T-helper 2 cell treated with Interferon-gamma antibody and Interleukin-4, amounts not matched to agents 5 μg/mL and 100 μg/mL, for 36 hours (primary cell): Measurements from ENCODE around the gene TSGA10.
A peak's percentile ranks its signal among the peaks of the same experiment; 100 is the strongest.

ENCODE experiments used
- DNase-seq: peaks from one replicate; pipeline ENCODE4 v3.0.0; 2021; ENCODE audit warnings: low spot score
- H3K27ac Mint-ChIP-seq: one replicate; pipeline ENCODE4 v1.8.0; 2021; ENCODE audit warnings: mild to moderate bottlenecking, mixed read lengths
- H3K27me3 Mint-ChIP-seq: one replicate; pipeline ENCODE4 v1.8.0; 2021; ENCODE audit warnings: low read depth, mixed read lengths
- H3K36me3 Mint-ChIP-seq: one replicate; pipeline ENCODE4 v1.8.0; 2021; ENCODE audit warnings: low read depth, mixed read lengths
- H3K4me1 Mint-ChIP-seq: one replicate; pipeline ENCODE4 v1.8.0; 2021; ENCODE audit warnings: low read depth, mixed read lengths
- H3K4me3 Mint-ChIP-seq: one replicate; pipeline ENCODE4 v1.8.0; 2022; ENCODE audit warnings: mild to moderate bottlenecking, moderate library complexity, mixed read lengths
- H3K9me3 Mint-ChIP-seq: one replicate; pipeline ENCODE4 v1.8.0; 2021; ENCODE audit warnings: mixed read lengths

TSGA10 gene

DNA sequence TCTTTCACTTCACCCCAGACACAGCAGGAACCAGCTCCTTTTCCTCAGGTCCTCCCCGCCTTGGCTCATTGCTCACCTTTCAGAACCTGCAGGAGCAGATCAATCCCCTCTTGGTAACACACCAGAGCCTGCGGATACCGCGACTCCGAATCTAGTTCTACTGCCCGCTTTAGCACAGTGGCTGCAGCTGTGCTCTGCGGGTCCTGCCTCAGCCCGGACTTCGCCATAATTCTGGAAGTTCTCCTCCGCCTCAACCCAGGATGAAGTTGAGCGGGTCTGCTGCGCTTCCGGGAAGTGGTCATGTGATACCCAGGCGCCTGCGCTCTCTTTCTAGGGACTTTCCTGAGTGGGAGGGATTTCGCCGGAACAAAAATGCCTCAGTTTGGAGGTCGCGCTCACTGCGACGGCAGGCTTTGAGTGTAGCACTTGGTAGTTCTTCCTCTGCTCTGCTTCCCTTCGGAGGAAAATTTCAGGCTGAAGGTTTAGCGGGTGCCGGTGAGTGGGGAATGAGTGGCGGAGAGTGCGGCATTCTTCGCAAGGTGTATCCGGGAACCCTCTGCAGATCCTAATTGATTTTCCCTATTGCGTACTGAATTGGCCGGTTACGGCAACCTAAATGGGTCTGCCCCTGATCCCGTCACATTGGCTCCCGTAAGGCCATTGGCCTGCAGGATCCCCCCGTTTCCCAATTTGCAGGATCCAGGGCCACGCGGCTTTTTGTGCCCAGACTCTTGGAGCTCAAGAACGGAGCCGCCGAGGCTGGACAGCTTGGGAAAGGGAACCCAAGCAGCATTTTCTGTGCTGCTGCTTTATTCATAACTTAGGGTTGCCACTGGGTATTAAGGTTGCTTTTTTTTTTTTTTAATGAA lies 26.2 kb upstream of the TSGA10 start, which contains the start of the genes MITD1 and MRPL30:
TSS of gene MITD1 (minus strand) at position 304 of the 869 bp plus-strand sequence. CDS start at position 227, 77 bp downstream.
TSS of gene MRPL30 (plus strand) at position 430 of the 869 bp plus-strand sequence. CDS start 5,020 bp downstream, outside the sequence.
- H3K36me3 Mint-ChIP-seq = peaks cover 22% of the 10 kb centered on the region
- no peaks in the 10 kb centered on the region for H3K9me3 Mint-ChIP-seq
- DNase-seq = peak; percentile 91
- no peaks in the 10 kb centered on the region for H3K27me3 Mint-ChIP-seq
- peak within 1 kb of the TSS; percentile 96 for H3K27ac Mint-ChIP-seq
- peaks cover 39% of the 10 kb centered on the region for H3K4me1 Mint-ChIP-seq
- peak within 1 kb of the TSS; percentile 99 for H3K4me3 Mint-ChIP-seq

DNA sequence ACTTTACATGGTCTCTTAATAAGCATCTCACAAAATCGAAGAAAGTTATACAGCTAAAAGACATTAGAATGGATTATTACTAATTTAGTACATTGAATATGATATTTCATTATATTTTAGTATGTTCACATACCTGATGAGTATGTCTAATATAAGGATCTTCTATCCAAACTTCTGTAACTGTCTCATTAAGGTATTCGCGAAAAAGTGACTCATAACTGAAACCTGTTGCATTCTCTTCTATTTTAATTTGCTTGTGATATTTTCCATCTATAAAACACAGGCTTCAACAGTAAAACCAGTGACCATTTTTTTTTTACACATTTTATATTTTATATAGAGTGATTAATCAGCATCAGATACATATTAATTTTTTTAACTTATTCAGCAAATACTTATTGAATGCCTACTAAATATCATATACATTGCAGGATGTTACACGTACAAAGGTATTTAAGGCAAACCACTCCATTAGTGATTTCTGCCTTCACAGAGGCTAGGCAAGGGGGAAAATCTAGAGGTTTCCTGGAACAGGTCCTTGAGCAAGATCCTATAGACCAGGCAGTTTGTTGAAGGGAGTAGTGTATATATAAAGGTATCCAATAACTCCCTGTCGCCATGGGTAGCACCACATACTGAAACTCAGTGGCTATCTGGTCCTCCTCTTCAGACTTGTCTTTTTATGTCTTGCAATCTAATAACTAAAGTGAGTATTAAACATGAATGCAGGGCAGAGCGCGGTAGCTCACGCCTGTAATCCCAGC lies 16.8 kb upstream of the TSGA10 start:
- Mint-ChIP-seq H3K27me3 (no peaks in the 10 kb centered on the region), H3K4me1 (peaks cover 17% of the 10 kb centered on the region), H3K4me3 (no peak overlapping the region), H3K9me3 (no peaks in the 10 kb centered on the region), H3K36me3 (peaks cover 41% of the 10 kb centered on the region), H3K27ac (no peak overlapping the region)
- no peak for DNase-seq

DNA sequence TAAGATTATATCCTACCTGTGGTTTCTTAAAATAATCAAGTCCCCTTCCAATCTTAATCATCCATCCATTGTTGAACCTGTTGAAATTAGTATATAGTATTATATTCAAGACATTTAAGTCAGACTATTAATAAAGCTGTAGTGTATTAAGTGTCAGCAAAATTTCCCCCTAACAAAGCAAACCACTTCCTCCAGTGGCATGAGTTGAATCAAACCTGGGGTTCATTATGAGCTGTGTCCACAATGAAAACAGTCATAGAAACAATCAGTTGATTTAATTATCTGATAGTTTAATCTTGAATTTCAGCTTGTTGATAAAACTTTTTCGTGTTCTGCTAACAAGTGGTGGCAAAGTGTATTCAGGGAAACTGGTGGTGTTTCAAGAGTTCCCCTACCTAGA lies 14.8 kb upstream of the TSGA10 start:
- Mint-ChIP-seq H3K27ac (peak overlapping the region; percentile 20), H3K27me3 (no peaks in the 10 kb centered on the region), H3K4me3 (no peak overlapping the region), H3K36me3 (peaks cover 45% of the 10 kb centered on the region), H3K4me1 (peaks cover 11% of the 10 kb centered on the region), H3K9me3 (no peaks in the 10 kb centered on the region)
- DNase-seq = no peak

DNA sequence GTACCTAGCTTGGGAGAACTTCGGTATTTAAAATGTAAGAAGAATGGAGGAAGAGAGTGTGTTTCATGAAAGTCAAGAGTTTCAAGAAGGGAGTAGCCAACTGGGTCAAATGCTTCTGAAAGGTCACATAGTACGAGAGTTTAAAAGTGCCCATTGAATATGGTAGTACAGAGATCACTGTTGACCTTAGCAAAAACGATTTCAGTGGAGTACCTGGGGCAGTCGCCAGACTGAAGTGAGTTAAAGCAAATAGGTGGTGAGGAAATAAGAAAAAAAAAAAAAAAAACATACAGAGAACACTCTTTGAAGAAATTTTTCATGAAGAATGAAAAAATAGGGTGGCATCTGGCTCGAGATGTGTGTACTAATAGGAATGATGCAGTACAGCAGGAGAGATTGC lies 11.5 kb upstream of the TSGA10 start:
- H3K9me3 Mint-ChIP-seq = no peaks in the 10 kb centered on the region
- peaks cover 44% of the 10 kb centered on the region for H3K36me3 Mint-ChIP-seq
- H3K27ac Mint-ChIP-seq = no peak overlapping the region
- no peak overlapping the region for H3K4me3 Mint-ChIP-seq
- no peak for DNase-seq
- H3K4me1 Mint-ChIP-seq = peaks cover 11% of the 10 kb centered on the region
- no peaks in the 10 kb centered on the region for H3K27me3 Mint-ChIP-seq

DNA sequence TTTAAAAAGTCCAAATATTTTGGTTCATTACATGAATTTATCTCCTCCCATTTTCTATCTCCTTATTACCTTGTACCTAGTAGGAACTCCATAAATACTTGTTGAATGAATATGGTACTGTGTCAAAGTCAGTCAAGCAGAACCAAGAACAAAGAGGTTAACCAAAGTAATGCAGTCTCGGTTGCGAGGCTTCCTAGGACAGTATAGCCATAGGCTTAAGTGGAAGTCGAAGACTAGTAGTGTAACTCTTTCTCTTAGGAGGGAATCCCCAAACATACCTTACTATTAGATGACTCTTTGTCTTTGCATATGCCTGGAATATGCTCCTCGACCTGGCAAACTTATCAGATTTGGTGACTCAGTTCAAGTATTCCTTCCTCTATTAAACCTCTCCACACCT lies 4.9 kb upstream of the TSGA10 start:
- no peak overlapping the region for H3K27ac Mint-ChIP-seq
- H3K4me1 Mint-ChIP-seq = peaks cover 12% of the 10 kb centered on the region
- H3K27me3 Mint-ChIP-seq = no peaks in the 10 kb centered on the region
- peaks cover 37% of the 10 kb centered on the region for H3K36me3 Mint-ChIP-seq
- no peaks in the 10 kb centered on the region for H3K9me3 Mint-ChIP-seq
- DNase-seq = no peak
- H3K4me3 Mint-ChIP-seq = no peak overlapping the region

DNA sequence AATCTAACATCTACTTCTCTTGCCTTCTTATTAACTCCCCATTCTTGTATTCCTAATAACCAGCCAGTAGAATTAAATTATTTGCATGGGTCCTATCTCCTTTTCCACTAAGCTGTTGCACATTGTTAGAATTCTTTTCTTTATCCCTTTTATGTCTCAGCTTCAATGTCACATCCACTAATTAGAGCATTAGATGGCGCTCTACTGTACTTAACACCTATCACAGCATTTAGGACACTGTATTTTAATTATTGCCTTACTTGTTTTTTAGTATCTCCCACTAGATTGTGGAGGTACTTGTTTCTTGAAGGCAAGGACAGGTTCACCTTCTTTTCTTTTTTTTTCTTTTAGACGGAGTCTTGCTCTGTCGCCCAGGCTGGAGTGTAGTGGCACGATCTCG lies 3.9 kb upstream of the TSGA10 start:
- peaks cover 34% of the 10 kb centered on the region for H3K36me3 Mint-ChIP-seq
- H3K9me3 Mint-ChIP-seq = no peaks in the 10 kb centered on the region
- no peak overlapping the region for H3K27ac Mint-ChIP-seq
- no peak for DNase-seq
- H3K4me3 Mint-ChIP-seq = no peak overlapping the region
- peaks cover 12% of the 10 kb centered on the region for H3K4me1 Mint-ChIP-seq
- H3K27me3 Mint-ChIP-seq = no peaks in the 10 kb centered on the region

DNA sequence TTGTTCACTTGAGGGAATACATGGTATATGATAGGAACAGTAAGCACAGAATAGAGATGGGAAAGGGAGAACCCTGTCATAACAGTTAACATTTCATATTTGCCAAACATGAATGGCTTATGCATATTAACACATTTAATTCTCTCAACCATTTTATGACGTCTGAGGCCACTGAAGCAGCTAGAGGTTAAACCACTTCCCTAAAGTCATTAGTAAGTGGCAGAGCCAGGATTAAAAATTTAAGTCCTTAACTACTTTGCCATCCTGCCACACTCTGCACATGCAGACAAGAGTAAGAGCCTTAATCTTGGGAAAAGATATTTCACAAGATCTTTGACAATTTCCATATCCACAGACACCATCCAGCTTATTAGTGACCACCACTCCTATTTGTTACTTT lies 2.1 kb upstream of the TSGA10 start:
- H3K27me3 Mint-ChIP-seq = no peaks in the 10 kb centered on the region
- H3K4me3 Mint-ChIP-seq = peak overlapping the region; percentile 87
- H3K27ac Mint-ChIP-seq = no peak overlapping the region
- peaks cover 12% of the 10 kb centered on the region for H3K4me1 Mint-ChIP-seq
- no peaks in the 10 kb centered on the region for H3K9me3 Mint-ChIP-seq
- H3K36me3 Mint-ChIP-seq = peaks cover 27% of the 10 kb centered on the region
- no peak for DNase-seq

DNA sequence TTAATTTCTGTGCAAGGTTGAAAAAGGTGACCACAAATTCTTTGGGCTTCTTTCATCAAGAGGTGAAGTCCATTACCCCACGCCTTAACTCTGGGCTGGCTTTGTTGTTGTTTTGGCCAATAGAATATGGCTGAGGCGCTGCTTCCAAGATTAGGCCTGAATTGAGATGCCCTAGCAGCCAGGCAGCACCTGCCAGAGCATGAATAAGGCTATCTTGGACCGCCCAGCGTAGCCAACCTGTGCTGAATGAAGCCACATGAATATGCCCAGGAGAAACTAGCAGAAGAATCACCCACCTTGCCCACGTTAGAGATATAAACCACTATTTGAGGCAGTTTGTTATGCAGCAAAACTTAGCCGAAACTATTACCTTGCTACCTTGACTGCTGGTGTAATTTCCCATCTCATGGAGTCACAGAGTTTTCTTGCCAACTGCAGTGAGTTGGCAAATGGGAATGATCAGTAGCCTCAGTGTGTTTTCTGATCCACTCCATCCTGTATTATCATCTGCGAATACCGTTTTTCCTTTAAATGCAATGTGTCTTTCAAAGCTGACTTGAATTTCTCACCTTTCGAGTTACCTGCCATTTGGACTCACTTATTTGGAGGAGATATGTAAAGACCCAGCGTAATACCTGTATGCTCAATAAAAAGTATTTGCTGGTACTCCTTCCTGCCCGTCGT lies 679 bp downstream of the TSGA10 start:
- Mint-ChIP-seq H3K9me3 (no peaks in the 10 kb centered on the region), H3K36me3 (peaks cover 17% of the 10 kb centered on the region), H3K27ac (peak overlapping the region; percentile 86), H3K4me3 (peak overlapping the region; percentile 87), H3K27me3 (no peaks in the 10 kb centered on the region), H3K4me1 (peaks cover 15% of the 10 kb centered on the region)
- no peak for DNase-seq

DNA sequence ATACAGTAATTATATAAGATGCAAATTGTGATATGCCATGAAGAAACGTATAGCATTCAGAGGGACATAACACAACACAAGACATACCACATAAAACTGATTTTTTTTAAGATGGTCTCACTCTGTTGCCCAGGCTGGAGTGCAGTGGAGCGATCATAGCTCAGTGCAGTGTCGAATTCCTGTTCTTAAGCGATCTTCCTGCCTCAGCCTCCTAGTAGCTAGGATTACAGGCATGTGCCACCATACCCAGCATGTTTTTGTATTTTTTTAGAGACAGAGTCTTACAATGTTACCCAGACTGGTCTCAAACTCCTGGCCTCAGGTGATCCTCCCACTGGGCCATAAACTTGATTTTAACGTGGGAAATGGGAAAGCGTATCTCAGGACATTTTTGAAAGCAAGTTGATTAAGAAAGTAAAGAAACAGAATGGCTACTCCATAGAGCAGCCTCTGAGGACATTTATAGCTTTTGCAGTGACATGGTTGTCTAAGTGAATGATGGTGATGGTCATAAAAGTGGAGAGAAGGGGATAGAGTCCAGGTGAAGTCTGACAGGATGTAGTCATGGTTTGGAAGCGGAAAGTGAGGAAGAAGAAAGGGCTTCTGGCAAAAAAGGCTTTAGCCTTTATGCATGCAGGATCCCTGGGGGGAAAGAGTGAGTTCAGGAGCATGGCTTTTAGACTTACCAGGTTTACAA lies 2.4 kb downstream of the TSGA10 start:
- Mint-ChIP-seq H3K9me3 (no peaks in the 10 kb centered on the region), H3K4me3 (no peak overlapping the region), H3K27me3 (no peaks in the 10 kb centered on the region), H3K36me3 (peaks cover 12% of the 10 kb centered on the region), H3K27ac (no peak overlapping the region), H3K4me1 (peaks cover 13% of the 10 kb centered on the region)
- no peak for DNase-seq

DNA sequence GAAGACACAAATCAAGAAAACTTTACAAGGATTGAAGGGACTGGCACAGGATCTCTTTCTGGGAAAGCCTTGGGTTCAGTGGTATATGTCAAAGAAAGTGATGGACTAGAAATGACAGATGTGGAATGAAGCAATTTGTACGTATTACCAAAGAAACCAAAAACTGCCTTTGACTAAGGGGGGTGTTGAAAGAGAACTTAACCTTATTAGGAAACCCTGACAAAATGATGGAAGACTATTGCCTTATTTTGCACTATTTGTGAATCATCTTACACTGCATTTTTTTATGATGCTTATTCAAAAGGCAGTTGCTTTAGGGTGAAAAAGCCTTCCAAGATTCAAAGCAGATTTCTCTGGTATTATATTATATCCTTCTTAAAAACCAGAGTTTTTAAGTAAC lies 4.0 kb downstream of the TSGA10 start:
- H3K4me3 Mint-ChIP-seq = no peak overlapping the region
- H3K27me3 Mint-ChIP-seq = no peaks in the 10 kb centered on the region

DNA sequence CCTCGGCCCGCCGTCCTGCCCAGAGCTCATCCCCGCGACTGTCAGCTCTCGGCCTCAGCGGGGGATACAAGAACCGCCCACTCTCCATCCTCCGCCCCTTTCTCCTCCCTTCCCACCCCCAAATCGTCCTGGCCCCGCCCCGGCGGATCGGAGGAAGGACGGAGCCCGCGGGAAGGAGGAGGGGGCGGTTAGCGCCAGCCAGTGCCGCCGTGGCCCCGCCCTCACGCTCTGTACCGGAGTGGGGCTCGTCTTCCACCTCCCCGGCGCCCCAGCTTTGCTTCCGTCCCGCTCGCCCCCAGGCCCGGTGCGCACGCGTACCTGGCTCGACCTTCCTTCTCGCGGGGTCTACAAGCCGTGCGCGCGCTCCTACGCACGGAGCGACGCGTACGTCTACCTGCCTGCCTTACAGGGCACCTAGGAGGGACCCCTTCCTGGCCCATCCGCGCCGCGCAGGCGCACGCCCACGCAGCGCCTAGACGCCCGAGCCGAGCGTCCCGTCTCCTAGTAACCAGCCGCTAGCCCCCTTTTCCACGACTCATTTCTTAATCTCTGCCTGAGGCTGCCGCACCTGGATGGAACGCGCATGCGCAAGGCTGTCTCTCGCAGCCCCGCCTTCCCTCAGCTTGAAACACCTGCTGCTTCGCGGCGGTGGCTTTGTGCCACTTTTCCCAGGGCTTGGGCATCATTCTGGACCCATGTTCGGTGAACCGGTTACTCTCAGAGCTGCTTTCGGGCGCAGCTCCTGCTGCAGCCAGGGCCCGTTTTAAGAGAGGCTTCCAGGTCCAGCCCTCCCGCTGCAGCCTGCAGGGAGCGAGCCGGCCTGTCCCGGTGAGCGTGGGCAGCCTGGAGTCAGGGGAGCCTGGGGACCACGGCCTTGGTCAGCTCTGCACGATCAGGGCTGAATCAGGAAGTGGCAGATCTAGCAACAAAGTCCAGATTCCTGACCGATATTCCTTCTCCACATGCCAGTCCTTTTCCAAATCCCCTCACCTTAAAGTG lies 13.3 kb downstream of the TSGA10 start, which contains the start of gene C2orf15:
TSS of gene C2orf15 (plus strand) at position 598 of the 999 bp plus-strand sequence. CDS start 8,852 bp downstream, outside the sequence.
- Mint-ChIP-seq H3K9me3 (no peaks in the 10 kb centered on the region), H3K4me3 (peak within 1 kb of the TSS; percentile 93), H3K27me3 (peaks cover 25% of the 10 kb centered on the region), H3K27ac (peak within 1 kb of the TSS; percentile 79), H3K4me1 (peaks cover 6% of the 10 kb centered on the region), H3K36me3 (no peaks in the 10 kb centered on the region)
- peak; percentile 93 for DNase-seq

More for the DNA sequence above, 4.0 kb downstream of the TSGA10 start:
- H3K9me3 Mint-ChIP-seq = no peaks in the 10 kb centered on the region
- no peak for DNase-seq
- no peak overlapping the region for H3K27ac Mint-ChIP-seq
- H3K4me1 Mint-ChIP-seq = peaks cover 5% of the 10 kb centered on the region
- peaks cover 3% of the 10 kb centered on the region for H3K36me3 Mint-ChIP-seq

DNA sequence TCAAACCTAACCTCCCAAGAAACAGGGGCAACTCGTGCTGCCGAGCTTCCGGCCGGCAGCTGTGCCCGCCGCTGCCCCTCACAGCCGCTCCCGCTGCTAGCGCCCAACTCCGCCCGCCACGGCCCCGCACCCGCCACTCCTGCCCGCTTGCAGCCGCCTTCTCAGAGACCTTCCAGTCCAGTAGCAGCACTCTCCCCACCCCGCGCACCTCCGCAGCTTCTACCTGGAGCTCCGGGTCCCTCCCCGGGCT lies 14.0 kb downstream of the TSGA10 start:
- Mint-ChIP-seq H3K9me3 (no peaks in the 10 kb centered on the region), H3K4me1 (peaks cover 6% of the 10 kb centered on the region), H3K27me3 (peaks cover 25% of the 10 kb centered on the region), H3K36me3 (no peaks in the 10 kb centered on the region), H3K27ac (peak overlapping the region; percentile 79), H3K4me3 (peak overlapping the region; percentile 93)
- no peak for DNase-seq
